HepG2 (cell line): Measurements from ENCODE around the gene CAP2. TPM values are rescaled to one million over a fixed set of nuclear protein-coding genes. Genes with fewer than 3 reads are reported as not detected.

ENCODE experiments used
- CAMTA2 ChIP-seq: sonication (generic); formaldehyde crosslinking; IDR thresholded peaks from 2 replicates; pipeline ENCODE4 v1.4.0; 2020; ENCODE audit warnings: mild to moderate bottlenecking, missing genetic modification reagents, borderline replicate concordance
- E2F5 ChIP-seq: sonication (generic); formaldehyde crosslinking; conservative IDR thresholded peaks from 2 replicates; pipeline ENCODE4 v1.4.0; 2020; ENCODE audit warnings: missing genetic modification reagents
- FOXA3 ChIP-seq: IDR thresholded peaks from 2 replicates; pipeline ENCODE4 v1.6.1; 2016; ENCODE audit warnings: missing genetic modification reagents, missing compliant biosample characterization
- FOXK2 ChIP-seq: fragments of 450-650 bp; IDR thresholded peaks from 2 replicates; pipeline ENCODE4 v1.6.1; 2016
- KLF13 ChIP-seq: sonication (generic); formaldehyde crosslinking; IDR thresholded peaks from 2 replicates; pipeline ENCODE4 v1.4.0; 2020; ENCODE audit warnings: mild to moderate bottlenecking, missing genetic modification reagents
- LBX2 ChIP-seq: sonication (generic); formaldehyde crosslinking; IDR thresholded peaks from 2 replicates; pipeline ENCODE4 v1.5.0; 2020; ENCODE audit warnings: missing genetic modification reagents, mild to moderate bottlenecking, borderline replicate concordance
- MYPOP ChIP-seq: sonication (generic); formaldehyde crosslinking; IDR thresholded peaks from 2 replicates; pipeline ENCODE4 v1.8.1; 2023; ENCODE audit warnings: mild to moderate bottlenecking, moderate library complexity, missing genetic modification reagents
- RXRA ChIP-seq: sonication (generic); formaldehyde crosslinking; IDR thresholded peaks from 2 replicates; pipeline ENCODE4 v1.5.1; 2020; ENCODE audit warnings: missing genetic modification reagents
- SOX13 ChIP-seq, 3 experiments: fragments of 450-650 bp in 1 of 3; sonication (generic) in 1 of 3; formaldehyde crosslinking in 1 of 3; IDR thresholded peaks in 2 of 3; conservative IDR thresholded peaks in 1 of 3; 2 replicates each; pipeline versions ENCODE4 v1.5.0 to v1.6.1; 2016 to 2020; ENCODE audit warnings: antibody characterized with exemption in 1 of 3, mild to moderate bottlenecking in 1 of 3, missing compliant biosample characterization in 1 of 3, missing genetic modification reagents in 1 of 3, moderate library complexity in 1 of 3
- TAF15 ChIP-seq: fragments of 200-400 bp; formaldehyde crosslinking; IDR thresholded peaks from one replicate; pipeline ENCODE4 v1.6.1; 2018; ENCODE audit warnings: mild to moderate bottlenecking, low read depth, low read length; ENCODE audit not compliant: poor library complexity, severe bottlenecking
- TBX3 ChIP-seq: fragments of 450-650 bp; IDR thresholded peaks from 2 replicates; pipeline ENCODE4 v1.6.1; 2017; ENCODE audit warnings: antibody characterized with exemption, mild to moderate bottlenecking, inconsistent platforms, borderline replicate concordance
- ZBTB33 ChIP-seq: sonication (generic); formaldehyde crosslinking; IDR thresholded peaks from 2 replicates; pipeline ENCODE4 v1.4.0; 2020; ENCODE audit warnings: missing genetic modification reagents
- ZIK1 ChIP-seq: sonication (generic); formaldehyde crosslinking; IDR thresholded peaks from 2 replicates; pipeline ENCODE4 v1.5.0; 2020; ENCODE audit warnings: mild to moderate bottlenecking, low read depth, missing genetic modification reagents, borderline replicate concordance
- ZNF3 ChIP-seq: IDR thresholded peaks from 2 replicates; pipeline ENCODE4 v1.7.0; 2017; ENCODE audit warnings: inconsistent platforms
- ZNF441 ChIP-seq: sonication (generic); formaldehyde crosslinking; IDR thresholded peaks from 2 replicates; pipeline ENCODE4 v1.7.0; 2021; ENCODE audit warnings: missing genetic modification reagents, borderline replicate concordance
- ZNF670 ChIP-seq: sonication (generic); formaldehyde crosslinking; IDR thresholded peaks from 2 replicates; pipeline ENCODE4 v1.8.0; 2022; ENCODE audit warnings: mild to moderate bottlenecking, missing genetic modification reagents, borderline replicate concordance
- polyA plus RNA-seq, 8 experiments: library from polyadenylated mRNA; depleted of rRNA in 3 of 8; stranded (reverse) in 7 of 8; unstranded in 1 of 8; fragments of >200 nt; fragmentation: Illumina TruSeq in 4 of 8; extraction: Trizol in 4 of 8; gene quantifications; 2 replicates each; pipeline versions ENCODE4 v1.2.1 to v1.2.3, GENCODE V29; 2011 to 2016; ENCODE audit warnings: low read depth in 4 of 8, missing spikeins in 1 of 8, mixed read lengths in 1 of 8; ENCODE audit not compliant: insufficient read depth in 1 of 8
- total RNA-seq, 5 experiments: library from RNA; depleted of rRNA; stranded (reverse); fragments of >200 nt; fragmentation: Illumina TruSeq; extraction: Trizol; gene quantifications; 2 replicates each; pipeline ENCODE4 v1.2.3, GENCODE V29; 2016; ENCODE audit warnings: low read depth in 1 of 5
- TF ChIP-seq, protein P1 (sequence below): sonication (generic); formaldehyde crosslinking; IDR thresholded peaks from 2 replicates; pipeline ENCODE4 v1.4.0; 2020; ENCODE audit warnings: low read depth, mild to moderate bottlenecking, missing genetic modification reagents
- TF ChIP-seq, protein P2 (sequence below): IDR thresholded peaks from 2 replicates; pipeline ENCODE4 v1.6.1; 2016
- TF ChIP-seq, protein P3 (sequence below): IDR thresholded peaks from 2 replicates; pipeline ENCODE4 v1.6.1; 2016; ENCODE audit warnings: mild to moderate bottlenecking

Gene CAP2
- total and polyA plus RNA-seq, 2 of the 13 experiments (the other 11 are each of a cell fraction or from before 2014, with no cell fraction given) = 7.9 to 53.1 TPM

GRCh38 chr6:17599877-17600526 lies 206.6 kb downstream of the CAP2 start, which contains the start of gene FAM8A1 (continued):
- TF ChIP-seq TBX3 (peak; percentile 65; the same call in 1 of the 2 replicates), E2F5 (CRISPR knock-in tag) (peak; percentile 36; the same call in 1 of the 2 replicates), ZBTB33 (peak; percentile 83), ZIK1 (CRISPR knock-in tag) (peak; percentile 74; the same call in 1 of the 2 replicates), ZNF3 (no peak; the same call in 1 of the 2 replicates), ZNF441 (CRISPR knock-in tag) (peak; percentile 26; the same call in 1 of the 2 replicates), RXRA (peak; percentile 52; the same call in 1 of the 2 replicates), ZNF670 (CRISPR knock-in tag) (peak; percentile 98), KLF13 (peak; percentile 51; the same call in 1 of the 2 replicates), SOX13 (IDR thresholded peaks at IDR 0.05) (no peak), SOX13 (CRISPR knock-in tag; conservative IDR thresholded peaks at IDR 0.05 in 1 of 2, IDR thresholded peaks at IDR 0.05 in 1 of 2) (peak in 1 of 2 experiments; percentile 64; a peak in 2 of 4 replicates), LBX2 (no peak), TAF15 (peak; percentile 97), FOXK2 (0 out of 2 replicates have a peak, but pooled peaks have one; percentile 26), CAMTA2 (CRISPR knock-in tag) (peak; percentile 71; the same call in 1 of the 2 replicates), FOXA3 (CRISPR knock-in tag) (peak; percentile 75), MYPOP (CRISPR knock-in tag) (0 out of 2 replicates have a peak, but pooled peaks have one; percentile 14)
- TF ChIP-seq, protein P1, sequence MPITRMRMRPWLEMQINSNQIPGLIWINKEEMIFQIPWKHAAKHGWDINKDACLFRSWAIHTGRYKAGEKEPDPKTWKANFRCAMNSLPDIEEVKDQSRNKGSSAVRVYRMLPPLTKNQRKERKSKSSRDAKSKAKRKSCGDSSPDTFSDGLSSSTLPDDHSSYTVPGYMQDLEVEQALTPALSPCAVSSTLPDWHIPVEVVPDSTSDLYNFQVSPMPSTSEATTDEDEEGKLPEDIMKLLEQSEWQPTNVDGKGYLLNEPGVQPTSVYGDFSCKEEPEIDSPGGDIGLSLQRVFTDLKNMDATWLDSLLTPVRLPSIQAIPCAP (CRISPR knock-in tag) = peak; percentile 62; the same call in 1 of the 2 replicates
- TF ChIP-seq, protein P2, sequence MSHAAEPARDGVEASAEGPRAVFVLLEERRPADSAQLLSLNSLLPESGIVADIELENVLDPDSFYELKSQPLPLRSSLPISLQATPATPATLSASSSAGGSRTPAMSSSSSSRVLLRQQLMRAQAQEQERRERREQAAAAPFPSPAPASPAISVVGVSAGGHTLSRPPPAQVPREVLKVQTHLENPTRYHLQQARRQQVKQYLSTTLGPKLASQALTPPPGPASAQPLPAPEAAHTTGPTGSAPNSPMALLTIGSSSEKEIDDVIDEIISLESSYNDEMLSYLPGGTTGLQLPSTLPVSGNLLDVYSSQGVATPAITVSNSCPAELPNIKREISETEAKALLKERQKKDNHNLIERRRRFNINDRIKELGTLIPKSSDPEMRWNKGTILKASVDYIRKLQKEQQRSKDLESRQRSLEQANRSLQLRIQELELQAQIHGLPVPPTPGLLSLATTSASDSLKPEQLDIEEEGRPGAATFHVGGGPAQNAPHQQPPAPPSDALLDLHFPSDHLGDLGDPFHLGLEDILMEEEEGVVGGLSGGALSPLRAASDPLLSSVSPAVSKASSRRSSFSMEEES = peak; percentile 32; the same call in 1 of the 2 replicates
- TF ChIP-seq, protein P3, sequence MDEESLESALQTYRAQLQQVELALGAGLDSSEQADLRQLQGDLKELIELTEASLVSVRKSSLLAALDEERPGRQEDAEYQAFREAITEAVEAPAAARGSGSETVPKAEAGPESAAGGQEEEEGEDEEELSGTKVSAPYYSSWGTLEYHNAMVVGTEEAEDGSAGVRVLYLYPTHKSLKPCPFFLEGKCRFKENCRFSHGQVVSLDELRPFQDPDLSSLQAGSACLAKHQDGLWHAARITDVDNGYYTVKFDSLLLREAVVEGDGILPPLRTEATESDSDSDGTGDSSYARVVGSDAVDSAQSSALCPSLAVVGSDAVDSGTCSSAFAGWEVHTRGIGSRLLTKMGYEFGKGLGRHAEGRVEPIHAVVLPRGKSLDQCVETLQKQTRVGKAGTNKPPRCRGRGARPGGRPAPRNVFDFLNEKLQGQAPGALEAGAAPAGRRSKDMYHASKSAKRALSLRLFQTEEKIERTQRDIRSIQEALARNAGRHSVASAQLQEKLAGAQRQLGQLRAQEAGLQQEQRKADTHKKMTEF (CRISPR knock-in tag) = peak; percentile 78
